LNCaP clone FGC (cell line): ENCODE results near the gene ARHGAP12.

Source experiments
- DNase-seq: peaks from one replicate; pipeline ENCODE4 v3.0.0-alpha.2; 2011; ENCODE audit warnings: low read depth
- H3K4me3 ChIP-seq: 2 replicates; pipeline ENCODE4 v1.5.1; 2011; ENCODE audit warnings: mild to moderate bottlenecking, low read depth, low read length, control low read depth
- TF ChIP-seq, protein P1 (sequence below): IDR thresholded peaks from 2 replicates; pipeline ENCODE4 v1.5.1; 2012; ENCODE audit warnings: mild to moderate bottlenecking; ENCODE audit not compliant: control insufficient read depth, insufficient read depth; ENCODE audit errors: extremely low read depth

Gene ARHGAP12

DNA sequence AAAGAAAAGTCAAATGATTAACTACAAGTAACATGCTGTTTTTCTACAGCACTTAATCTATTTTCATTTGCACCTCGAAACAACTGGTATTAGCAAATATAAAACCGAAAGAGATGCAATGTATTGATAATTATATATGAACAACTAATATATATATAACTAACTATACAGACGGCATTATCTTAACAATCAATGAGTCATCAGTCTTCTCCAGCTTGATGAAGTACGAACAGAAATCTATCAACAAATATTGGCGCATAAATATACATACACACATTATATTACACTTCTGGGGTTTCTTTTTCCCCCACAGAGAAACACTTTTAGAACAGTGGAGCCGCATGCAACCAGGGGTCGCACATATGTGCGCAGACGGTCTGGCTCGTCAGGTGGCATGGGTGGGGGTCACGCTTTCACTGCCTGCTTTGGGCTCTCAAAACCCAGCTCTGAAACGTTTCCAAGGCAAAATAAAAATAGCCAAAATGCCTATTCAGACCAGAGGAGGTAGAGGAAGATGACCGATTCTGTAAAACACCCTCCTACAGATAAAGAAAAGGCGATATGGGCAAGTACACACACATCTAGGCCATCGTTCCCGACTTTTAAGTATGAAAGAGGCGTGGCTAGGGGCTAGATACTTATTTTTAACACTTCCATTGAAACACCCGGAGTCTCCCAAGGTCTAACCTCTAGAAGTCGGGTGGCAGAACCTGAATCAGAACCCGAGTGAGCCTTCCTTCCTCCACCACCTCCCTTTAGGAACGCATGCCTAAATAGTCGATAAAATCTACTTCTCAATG, 1.7 kb downstream of the ARHGAP12 start:
- DNase-seq = no peak

DNA sequence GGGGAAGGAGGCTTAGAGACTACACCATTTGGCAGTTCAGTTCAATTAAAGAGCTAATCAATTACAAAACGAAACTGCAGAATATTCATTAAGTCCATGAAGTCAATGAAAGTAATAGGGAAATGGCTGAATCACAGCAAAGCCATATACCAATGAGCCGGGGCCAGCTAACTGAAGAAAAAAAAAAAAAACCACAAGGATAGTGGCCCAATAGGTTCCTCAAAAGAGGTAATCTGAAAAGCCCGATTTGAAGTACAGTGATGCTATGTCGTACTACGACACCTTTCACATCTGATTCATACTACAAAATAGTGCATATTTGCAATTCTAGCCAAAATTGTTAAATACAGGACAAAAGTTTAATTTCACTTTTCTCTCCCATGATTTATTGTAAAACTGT, 2.5 kb downstream of the ARHGAP12 start:
- H3K4me3 ChIP-seq = no peak overlapping the region
- TF ChIP-seq, protein P1, sequence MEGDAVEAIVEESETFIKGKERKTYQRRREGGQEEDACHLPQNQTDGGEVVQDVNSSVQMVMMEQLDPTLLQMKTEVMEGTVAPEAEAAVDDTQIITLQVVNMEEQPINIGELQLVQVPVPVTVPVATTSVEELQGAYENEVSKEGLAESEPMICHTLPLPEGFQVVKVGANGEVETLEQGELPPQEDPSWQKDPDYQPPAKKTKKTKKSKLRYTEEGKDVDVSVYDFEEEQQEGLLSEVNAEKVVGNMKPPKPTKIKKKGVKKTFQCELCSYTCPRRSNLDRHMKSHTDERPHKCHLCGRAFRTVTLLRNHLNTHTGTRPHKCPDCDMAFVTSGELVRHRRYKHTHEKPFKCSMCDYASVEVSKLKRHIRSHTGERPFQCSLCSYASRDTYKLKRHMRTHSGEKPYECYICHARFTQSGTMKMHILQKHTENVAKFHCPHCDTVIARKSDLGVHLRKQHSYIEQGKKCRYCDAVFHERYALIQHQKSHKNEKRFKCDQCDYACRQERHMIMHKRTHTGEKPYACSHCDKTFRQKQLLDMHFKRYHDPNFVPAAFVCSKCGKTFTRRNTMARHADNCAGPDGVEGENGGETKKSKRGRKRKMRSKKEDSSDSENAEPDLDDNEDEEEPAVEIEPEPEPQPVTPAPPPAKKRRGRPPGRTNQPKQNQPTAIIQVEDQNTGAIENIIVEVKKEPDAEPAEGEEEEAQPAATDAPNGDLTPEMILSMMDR = no peak
- DNase-seq = no peak

More for the DNA sequence above, 1.7 kb downstream of the ARHGAP12 start:
- peak overlapping the region; percentile 81 for H3K4me3 ChIP-seq
- TF ChIP-seq, protein P1 = no peak

DNA sequence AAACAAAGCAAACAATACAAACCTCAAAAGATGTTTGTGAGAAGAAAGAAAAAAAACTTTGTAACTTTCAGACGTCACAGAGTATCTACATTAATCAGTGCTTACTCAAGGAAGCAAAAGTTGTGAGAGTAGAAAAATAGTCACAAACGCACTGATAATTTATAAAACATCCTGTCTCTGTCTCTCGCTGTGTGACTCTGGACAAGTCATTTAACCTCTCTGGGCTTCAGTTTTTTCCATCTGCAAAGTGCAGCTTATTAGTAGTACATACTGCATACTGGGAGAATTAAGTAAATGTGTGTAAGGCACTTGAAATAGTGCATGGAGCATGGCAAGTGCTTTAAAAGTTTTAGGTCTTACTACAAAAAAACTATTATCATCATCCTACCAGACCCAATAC, 3.8 kb downstream of the ARHGAP12 start:
- no peak overlapping the region for H3K4me3 ChIP-seq
- no peak for DNase-seq
- TF ChIP-seq, protein P1 = no peak

DNA sequence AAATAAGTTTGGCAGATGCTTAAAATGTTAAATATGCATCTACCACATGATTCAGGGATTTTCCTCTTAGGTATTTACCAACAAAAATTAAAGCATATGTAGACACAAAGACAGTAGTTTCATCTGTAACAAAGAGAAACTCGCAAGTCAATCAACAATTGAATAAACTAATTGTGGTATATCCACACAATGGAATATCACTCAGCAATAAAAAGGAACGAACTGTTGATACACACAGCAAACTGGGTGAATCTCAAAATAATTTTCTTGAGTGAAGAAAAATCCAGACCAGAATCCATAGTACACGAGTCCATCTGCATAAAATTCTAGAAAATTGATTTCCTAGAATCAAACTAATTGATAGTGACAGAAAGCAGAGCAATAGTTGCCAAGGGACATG, 5.2 kb downstream of the ARHGAP12 start:
- H3K4me3 ChIP-seq = no peak overlapping the region
- DNase-seq = no peak
- TF ChIP-seq, protein P1 = no peak

DNA sequence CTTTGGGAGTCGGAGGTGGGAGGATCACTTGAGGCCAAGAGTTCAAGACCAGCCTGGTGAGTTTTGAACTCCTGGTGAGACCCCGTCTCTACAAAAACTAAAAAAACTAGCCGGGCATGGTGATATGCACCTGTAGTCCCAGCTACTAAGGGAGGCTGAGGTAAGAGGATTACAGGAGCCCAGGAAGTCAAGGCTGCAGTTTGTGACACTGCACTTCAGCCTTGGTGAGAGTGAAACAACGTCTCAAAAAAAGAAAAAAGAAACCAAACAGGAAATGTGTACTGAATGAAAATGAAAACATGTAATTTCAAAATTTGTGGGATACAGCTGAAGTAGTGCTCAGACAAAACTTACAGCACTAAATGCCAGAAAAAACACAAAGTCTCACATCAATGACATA, 7.6 kb downstream of the ARHGAP12 start:
- DNase-seq = no peak
- H3K4me3 ChIP-seq = no peak overlapping the region
- TF ChIP-seq, protein P1 = no peak

DNA sequence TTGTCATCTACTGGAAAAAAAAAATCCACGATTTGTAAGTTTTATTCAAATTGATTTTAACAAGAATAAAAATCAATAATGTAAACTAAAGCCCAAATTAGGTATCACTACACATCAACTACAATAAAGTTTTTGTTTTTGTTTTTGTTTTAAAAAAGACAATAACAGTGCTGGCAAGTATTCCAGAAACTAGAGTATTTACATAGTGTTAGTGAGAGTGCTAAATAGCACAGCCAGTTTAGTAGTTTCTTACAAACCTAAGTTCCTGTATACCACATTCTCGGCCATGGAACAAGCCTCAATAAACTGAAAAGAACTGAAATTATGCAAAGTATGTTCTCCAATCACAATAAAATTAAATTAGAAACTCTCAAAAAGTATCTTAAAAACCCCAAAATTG, 8.1 kb downstream of the ARHGAP12 start:
- no peak for DNase-seq
- TF ChIP-seq, protein P1 = no peak
- no peak overlapping the region for H3K4me3 ChIP-seq

DNA sequence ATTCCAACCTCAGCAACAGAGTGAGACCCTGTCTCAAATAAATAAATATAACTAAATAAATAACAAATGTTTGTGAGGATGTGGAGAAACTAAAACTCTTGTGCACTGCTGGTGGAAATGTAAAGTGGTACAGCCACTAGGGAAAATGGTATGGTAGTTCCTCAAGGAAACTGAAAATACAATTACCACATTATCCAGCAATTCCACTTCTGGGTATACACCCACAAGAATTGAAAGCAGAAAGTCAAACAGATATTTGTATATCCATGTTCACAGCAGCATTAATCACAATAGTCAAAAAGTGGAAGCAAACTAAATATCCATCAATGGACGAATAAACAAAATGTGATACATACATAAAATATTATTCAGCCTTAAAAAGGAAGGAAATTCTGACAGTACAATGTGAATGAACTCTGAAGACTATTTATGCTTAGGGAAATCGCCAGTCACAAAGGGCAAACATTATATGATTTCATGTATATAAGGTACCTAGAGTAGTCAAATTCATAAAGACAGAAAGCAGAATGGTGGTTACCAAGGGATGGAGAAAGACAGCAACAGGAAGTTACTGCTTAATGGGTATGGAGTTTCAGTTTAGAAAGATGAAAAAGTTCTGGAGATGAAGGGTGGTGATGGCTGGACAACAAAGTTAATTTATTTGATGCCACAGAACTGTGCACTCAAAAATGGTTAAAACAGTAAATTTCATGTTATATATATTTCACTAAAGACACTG, 9.8 kb downstream of the ARHGAP12 start:
- no peak overlapping the region for H3K4me3 ChIP-seq
- TF ChIP-seq, protein P1 = no peak
- no peak for DNase-seq
